DMS79 (cell line): Measurements from ENCODE around the gene MCRS1.
"Not testable (repeated sequence)": the region's sequence is repeated elsewhere in the genome, so short reads cannot be mapped to it uniquely, and the experiment has no call there.

Experiments used
- DNase-seq: peaks from one replicate; lab custom pipeline; 2025; lab: John Stamatoyannopoulos, UW

The MCRS1 gene, protein sequence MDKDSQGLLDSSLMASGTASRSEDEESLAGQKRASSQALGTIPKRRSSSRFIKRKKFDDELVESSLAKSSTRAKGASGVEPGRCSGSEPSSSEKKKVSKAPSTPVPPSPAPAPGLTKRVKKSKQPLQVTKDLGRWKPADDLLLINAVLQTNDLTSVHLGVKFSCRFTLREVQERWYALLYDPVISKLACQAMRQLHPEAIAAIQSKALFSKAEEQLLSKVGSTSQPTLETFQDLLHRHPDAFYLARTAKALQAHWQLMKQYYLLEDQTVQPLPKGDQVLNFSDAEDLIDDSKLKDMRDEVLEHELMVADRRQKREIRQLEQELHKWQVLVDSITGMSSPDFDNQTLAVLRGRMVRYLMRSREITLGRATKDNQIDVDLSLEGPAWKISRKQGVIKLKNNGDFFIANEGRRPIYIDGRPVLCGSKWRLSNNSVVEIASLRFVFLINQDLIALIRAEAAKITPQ

GRCh38 chr12:49567611-49568441 lies at the start of gene MCRS1:
Gene MCRS1, minus strand, starts transcription at chr12:49568142. Its CDS starts 1,411 bp downstream, at chr12:49566731.
- peak; percentile 82 for DNase-seq

DNA sequence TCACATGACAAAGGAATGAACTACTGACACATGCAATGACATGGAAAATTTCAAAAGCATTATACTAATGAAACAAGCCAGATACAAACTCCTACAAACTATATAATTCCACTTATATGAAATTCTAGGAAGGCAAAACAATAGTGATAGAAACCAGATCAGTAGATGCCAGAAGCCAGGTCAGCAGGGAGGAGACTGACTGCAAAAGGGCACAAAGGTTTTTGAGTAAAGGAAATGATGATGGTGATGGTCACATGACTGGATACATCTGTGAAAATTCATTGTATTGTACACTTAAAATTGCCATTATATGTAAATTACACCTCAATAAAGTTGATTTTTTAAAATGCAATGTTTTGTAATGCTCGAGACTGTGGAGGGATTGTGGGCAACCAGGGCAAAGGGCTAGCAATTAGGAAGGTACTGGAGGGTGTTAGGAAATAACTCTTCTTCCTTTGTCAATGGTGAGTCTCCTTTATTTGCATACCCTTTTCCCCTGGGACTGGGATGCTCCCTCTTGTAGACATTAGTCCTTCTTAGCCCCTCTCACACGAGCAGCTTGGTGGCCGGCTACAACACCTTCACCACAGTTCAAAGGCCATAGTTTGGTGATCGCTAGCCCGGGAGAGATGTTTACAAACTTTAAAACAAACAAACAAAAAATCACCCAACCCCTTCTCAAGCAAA lies 48.7 kb upstream of the MCRS1 start:
- DNase-seq, result no peak

- no peak for DNase-seq
Measured at GRCh38 chr12:49615725-49616124, 47.8 kb upstream of the MCRS1 start.

GRCh38 chr12:49612210-49612609 lies 44.3 kb upstream of the MCRS1 start:
- DNase-seq, result no peak

- DNase-seq, result not testable (repeated sequence)
Measured at GRCh38 chr12:49610785-49611184, 42.8 kb upstream of the MCRS1 start.

GRCh38 chr12:49609875-49610154 lies 41.9 kb upstream of the MCRS1 start:
- DNase-seq, result no peak

DNA sequence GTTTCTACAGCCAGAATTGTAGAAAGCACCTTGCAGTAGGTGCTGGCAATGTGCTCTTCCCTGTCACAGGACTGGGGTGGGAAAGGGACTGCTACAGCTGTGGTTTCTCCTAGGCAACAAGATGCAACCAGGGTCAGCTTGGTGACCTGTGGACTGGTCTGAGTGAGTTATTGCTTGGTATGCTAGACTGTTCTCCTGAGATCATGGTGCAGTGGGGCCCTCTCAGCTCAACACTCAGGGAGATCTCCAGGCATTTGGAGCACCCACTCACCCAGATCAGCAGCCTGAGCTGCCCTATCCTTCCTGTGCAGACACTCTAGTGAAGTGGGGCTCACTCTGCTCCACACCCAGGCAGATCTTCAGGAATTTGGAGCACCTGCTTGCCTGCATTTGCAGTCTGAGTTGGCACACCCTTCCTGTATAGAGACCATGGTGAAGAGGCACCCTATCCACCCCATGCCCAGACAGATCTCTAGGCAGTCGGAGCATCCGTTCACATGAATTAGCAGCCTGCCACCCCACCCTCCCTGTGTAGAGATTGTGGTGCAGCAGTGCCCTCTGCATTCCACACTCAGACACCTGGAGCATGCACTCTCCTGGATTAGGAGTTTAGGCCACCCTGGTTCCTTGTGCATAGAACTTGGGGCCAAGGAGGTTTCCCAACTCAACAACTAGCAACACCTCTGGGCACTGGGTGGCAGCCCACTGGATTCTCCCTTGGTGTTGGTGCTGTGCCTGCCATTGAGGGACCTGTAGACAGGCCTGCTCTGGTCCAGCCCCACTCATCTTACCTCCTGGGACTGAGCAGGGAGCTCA lies 41.3 kb upstream of the MCRS1 start:
- DNase-seq, result no peak

- DNase-seq, result not testable (repeated sequence)
Measured at GRCh38 chr12:49605539-49605938, 37.6 kb upstream of the MCRS1 start, which contains the start of gene FAM186B. Gene FAM186B, minus strand, starts transcription at chr12:49605639. Its CDS starts 162 bp downstream, at chr12:49605477.

DNA sequence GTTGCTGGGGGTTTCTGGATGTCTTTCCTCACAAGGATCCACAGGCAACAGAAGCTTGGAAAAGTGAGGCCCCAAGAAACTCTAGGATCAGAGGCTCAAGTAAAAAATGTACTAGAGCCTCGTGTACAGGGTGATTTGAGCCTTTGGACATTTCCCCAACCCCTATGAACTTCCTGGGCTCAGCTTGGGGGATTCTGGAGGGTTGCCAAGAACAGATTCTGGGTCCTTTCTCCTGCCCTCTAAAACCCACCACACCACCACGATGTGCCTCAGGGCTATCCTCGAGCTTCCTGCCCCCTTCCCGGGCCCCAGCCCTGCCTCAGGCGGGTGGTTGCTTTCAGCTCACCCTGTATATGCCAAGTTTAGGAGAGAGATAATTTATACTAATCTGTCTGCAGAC lies 36.9 kb upstream of the MCRS1 start:
- DNase-seq, result no peak

GRCh38 chr12:49603721-49604120 lies 35.8 kb upstream of the MCRS1 start:
- no peak for DNase-seq

- DNase-seq, result no peak
Measured at GRCh38 chr12:49599961-49600360, 32.0 kb upstream of the MCRS1 start.

DNA sequence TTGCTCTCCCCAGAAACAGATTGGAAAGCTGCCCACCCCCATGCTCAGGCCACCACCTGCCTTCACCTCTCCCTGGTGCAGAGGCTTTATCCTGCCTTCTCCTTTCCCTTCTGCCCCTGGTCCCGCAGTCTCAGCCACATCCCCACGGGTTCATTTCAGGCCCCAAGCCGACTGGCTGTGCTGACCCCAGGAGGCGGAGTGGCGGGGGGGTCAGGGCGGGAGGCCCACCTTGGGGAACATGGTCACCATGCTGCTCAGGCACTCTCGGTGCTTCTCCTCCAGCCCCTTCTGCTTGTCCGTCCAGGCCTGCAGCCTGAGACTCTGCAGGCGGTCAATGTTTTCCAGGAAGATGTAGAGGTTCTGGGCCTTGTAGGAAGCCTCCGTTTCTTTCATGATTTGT lies 30.6 kb upstream of the MCRS1 start:
- no peak for DNase-seq

DNA sequence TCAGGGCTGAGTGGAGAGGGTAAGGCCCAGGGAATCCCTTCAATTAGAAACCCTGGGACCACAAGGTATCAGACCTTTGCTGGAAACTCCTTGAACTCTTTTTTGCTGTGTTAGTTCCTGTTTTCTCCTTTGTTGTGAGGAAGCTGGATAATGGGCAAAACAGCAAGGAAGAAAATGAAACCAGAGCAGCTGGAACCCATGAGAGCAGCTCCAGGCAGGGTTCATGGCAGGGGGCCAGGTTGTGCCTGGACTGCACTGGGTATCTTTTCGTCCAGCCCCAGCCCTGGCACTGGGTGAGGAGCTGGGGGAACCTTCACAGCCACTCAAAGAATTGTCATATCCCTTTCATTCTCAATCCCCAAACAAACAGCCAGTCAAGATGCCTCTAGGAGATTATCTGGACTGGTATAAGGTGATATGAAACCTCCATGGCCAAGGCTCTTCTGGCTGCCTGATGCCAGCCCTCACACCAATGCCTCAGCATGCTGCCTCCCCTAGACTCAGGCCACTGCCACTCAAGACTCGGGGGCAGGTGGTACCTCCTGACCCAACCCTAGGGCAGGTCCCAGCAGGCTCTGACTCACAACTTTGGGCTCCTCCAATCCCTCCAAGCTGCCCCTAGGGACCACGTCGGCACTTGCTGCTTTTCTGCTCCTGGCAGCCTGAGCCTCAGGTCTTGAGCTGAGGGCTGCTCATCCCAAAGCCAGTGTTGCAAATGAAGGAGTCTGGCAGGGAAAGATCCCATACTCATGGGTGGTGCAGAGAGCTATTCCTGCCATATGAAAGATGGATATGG lies 21.0 kb upstream of the MCRS1 start:
- DNase-seq, result peak; percentile 45

GRCh38 chr12:49588281-49588680 lies 20.3 kb upstream of the MCRS1 start:
- DNase-seq, result no peak

- DNase-seq, result no peak
Measured at GRCh38 chr12:49587174-49587908, 19.4 kb upstream of the MCRS1 start.

DNA sequence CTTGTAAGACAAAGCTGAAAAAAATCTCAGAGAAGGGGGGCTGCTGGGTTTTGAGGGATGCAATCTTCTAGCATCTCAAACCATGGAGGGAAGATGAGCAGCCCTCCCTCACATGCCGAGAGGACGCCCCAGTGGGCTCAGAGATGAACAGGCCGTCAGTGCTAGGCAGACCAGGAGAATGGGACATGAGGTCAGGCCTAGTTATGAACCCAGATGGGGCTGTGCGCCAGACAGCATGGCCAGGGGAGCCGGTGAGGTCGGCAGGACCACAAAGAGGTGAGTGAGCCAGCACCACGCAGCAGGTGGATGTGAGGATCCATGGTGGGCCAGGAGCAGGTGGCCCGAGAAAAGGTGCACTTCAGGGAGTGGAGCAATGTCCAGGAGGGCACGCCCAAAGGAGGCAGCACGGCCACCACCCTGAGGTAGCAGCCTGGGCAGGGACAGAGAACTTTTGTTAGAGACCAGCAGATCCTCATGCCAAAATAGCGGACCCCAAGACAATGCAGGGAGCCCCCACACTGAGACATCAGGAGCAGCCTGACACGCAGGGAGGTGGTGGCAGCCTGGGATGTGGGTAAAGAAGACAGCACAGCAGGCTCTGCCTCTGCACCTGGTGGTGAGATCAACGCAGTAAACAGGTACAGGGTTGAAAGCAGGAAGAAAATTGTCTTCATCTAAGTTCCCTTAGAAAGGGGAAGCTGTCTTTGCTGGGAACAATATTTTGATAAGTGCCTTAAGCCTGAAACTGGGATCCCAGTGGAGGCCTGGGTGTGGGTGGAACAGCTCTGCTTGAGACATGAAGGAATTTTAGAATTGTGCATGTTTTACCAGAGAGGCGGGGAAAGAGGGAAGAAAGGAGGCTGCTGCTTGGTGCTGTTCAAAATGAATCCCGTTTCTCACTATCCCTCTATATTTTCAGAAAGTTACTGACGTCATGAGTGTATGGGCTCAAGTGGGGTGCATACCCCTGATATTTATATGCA lies 17.8 kb upstream of the MCRS1 start:
- no peak for DNase-seq

GRCh38 chr12:49584591-49584990 lies 16.6 kb upstream of the MCRS1 start:
- no peak for DNase-seq

- DNase-seq, result no peak
Measured at GRCh38 chr12:49583366-49584094, 15.6 kb upstream of the MCRS1 start.
